HepG2 (cell line): ENCODE measurements around the gene SERPINF2. TPM values are rescaled to one million over a fixed set of nuclear protein-coding genes. Genes with fewer than 3 reads are reported as not detected.
A peak's percentile ranks its signal among the peaks of the same experiment; 100 is the strongest.

Source experiments
- ESRRA ChIP-seq: sonication (generic); formaldehyde crosslinking; IDR thresholded peaks from 2 replicates; pipeline ENCODE4 v1.5.1; 2020; ENCODE audit warnings: mild to moderate bottlenecking, low read depth, missing genetic modification reagents
- KDM1A ChIP-seq: IDR thresholded peaks from 2 replicates; pipeline ENCODE4 v1.6.1; 2016; ENCODE audit warnings: missing compliant biosample characterization
- KLF9 ChIP-seq: IDR thresholded peaks from 2 replicates; pipeline ENCODE4 v1.6.1; 2016; ENCODE audit warnings: low read depth
- MIXL1 ChIP-seq: IDR thresholded peaks from 2 replicates; pipeline ENCODE4 v1.6.1; 2016
- ONECUT2 ChIP-seq: sonication (generic); formaldehyde crosslinking; IDR thresholded peaks from 2 replicates; pipeline ENCODE4 v1.4.0; 2020; ENCODE audit warnings: missing genetic modification reagents
- PHF21A ChIP-seq: sonication (generic); formaldehyde crosslinking; IDR thresholded peaks from 2 replicates; pipeline ENCODE4 v1.5.0; 2020; ENCODE audit warnings: mild to moderate bottlenecking, missing genetic modification reagents
- SOX13 ChIP-seq, 3 experiments: fragments of 450-650 bp in 1 of 3; sonication (generic) in 1 of 3; formaldehyde crosslinking in 1 of 3; IDR thresholded peaks in 2 of 3; conservative IDR thresholded peaks in 1 of 3; 2 replicates each; pipeline versions ENCODE4 v1.5.0 to v1.6.1; 2016 to 2020; ENCODE audit warnings: antibody characterized with exemption in 1 of 3, mild to moderate bottlenecking in 1 of 3, missing compliant biosample characterization in 1 of 3, missing genetic modification reagents in 1 of 3, moderate library complexity in 1 of 3
- TBX2 ChIP-seq: sonication (generic); formaldehyde crosslinking; IDR thresholded peaks from 2 replicates; pipeline ENCODE4 v1.5.0; 2020; ENCODE audit warnings: missing genetic modification reagents, mild to moderate bottlenecking, borderline replicate concordance
- TP53 ChIP-seq: sonication (generic); formaldehyde crosslinking; conservative IDR thresholded peaks from 2 replicates; pipeline ENCODE4 v1.4.0; 2020; ENCODE audit warnings: missing genetic modification reagents
- ZBTB1 ChIP-seq: sonication (generic); formaldehyde crosslinking; IDR thresholded peaks from 2 replicates; pipeline ENCODE4 v1.4.0; 2020; ENCODE audit warnings: missing genetic modification reagents, borderline replicate concordance
- ZC3H13 ChIP-seq: sonication (generic); formaldehyde crosslinking; IDR thresholded peaks from 2 replicates; pipeline ENCODE4 v1.8.1; 2023; ENCODE audit warnings: mild to moderate bottlenecking, missing genetic modification reagents, moderate library complexity
- ZNF101 ChIP-seq: sonication (generic); formaldehyde crosslinking; IDR thresholded peaks from 2 replicates; pipeline ENCODE4 v1.4.0; 2020; ENCODE audit warnings: mild to moderate bottlenecking, low read depth, missing genetic modification reagents, borderline replicate concordance
- ZNF260 ChIP-seq: sonication (generic); formaldehyde crosslinking; IDR thresholded peaks from 2 replicates; pipeline ENCODE4 v1.4.0; 2020; ENCODE audit warnings: missing genetic modification reagents, low read depth, mild to moderate bottlenecking, borderline replicate concordance
- ZNF274 ChIP-seq: sonication (generic); formaldehyde crosslinking; IDR thresholded peaks from 2 replicates; pipeline ENCODE4 v1.5.1; 2020; ENCODE audit warnings: mild to moderate bottlenecking, missing genetic modification reagents
- ZNF556 ChIP-seq: sonication (generic); formaldehyde crosslinking; IDR thresholded peaks from 2 replicates; pipeline ENCODE4 v1.4.0; 2020; ENCODE audit warnings: mild to moderate bottlenecking, missing genetic modification reagents, borderline replicate concordance
- ZNF598 ChIP-seq: sonication (generic); formaldehyde crosslinking; IDR thresholded peaks from 2 replicates; pipeline ENCODE4 v1.5.1; 2020; ENCODE audit warnings: mild to moderate bottlenecking, missing genetic modification reagents, borderline replicate concordance
- ZNF75D ChIP-seq: sonication (generic); formaldehyde crosslinking; IDR thresholded peaks from 2 replicates; pipeline ENCODE4 v1.8.1; 2023; ENCODE audit warnings: missing genetic modification reagents, mild to moderate bottlenecking, borderline replicate concordance
- polyA plus RNA-seq, 8 experiments: library from polyadenylated mRNA; depleted of rRNA in 3 of 8; stranded (reverse) in 7 of 8; unstranded in 1 of 8; fragments of >200 nt; fragmentation: Illumina TruSeq in 4 of 8; extraction: Trizol in 4 of 8; gene quantifications; 2 replicates each; pipeline versions ENCODE4 v1.2.1 to v1.2.3, GENCODE V29; 2011 to 2016; ENCODE audit warnings: low read depth in 4 of 8, missing spikeins in 1 of 8, mixed read lengths in 1 of 8; ENCODE audit not compliant: insufficient read depth in 1 of 8
- total RNA-seq, 5 experiments: library from RNA; depleted of rRNA; stranded (reverse); fragments of >200 nt; fragmentation: Illumina TruSeq; extraction: Trizol; gene quantifications; 2 replicates each; pipeline ENCODE4 v1.2.3, GENCODE V29; 2016; ENCODE audit warnings: low read depth in 1 of 5
- TF ChIP-seq, protein P1 (sequence below): IDR thresholded peaks from 2 replicates; pipeline ENCODE4 v1.4.0; 2020; ENCODE audit warnings: mild to moderate bottlenecking, missing genetic modification reagents
- TF ChIP-seq, protein P2 (sequence below): IDR thresholded peaks from 2 replicates; pipeline ENCODE4 v1.6.1; 2012; ENCODE audit warnings: inconsistent platforms
- TF ChIP-seq, protein P3 (sequence below), 2 experiments: sonication (generic) in 1 of 2; formaldehyde crosslinking in 1 of 2; IDR thresholded peaks; 2 replicates each; pipeline versions ENCODE4 v1.4.0 to v1.6.1; 2018 to 2020; ENCODE audit warnings: missing genetic modification reagents in 2 of 2, borderline replicate concordance in 1 of 2, low read depth in 1 of 2, mild to moderate bottlenecking in 1 of 2, missing biosample characterization in 1 of 2
- TF ChIP-seq, protein P4 (sequence below): IDR thresholded peaks from 2 replicates; pipeline ENCODE4 v1.6.1; 2016; ENCODE audit warnings: mild to moderate bottlenecking, missing biosample characterization, missing genetic modification reagents
- TF ChIP-seq, protein P5 (sequence below): sonication (generic); formaldehyde crosslinking; IDR thresholded peaks from 2 replicates; pipeline ENCODE4 v1.4.0; 2020; ENCODE audit warnings: missing genetic modification reagents, mild to moderate bottlenecking, borderline replicate concordance

The SERPINF2 gene
- total and polyA plus RNA-seq, 2 of the 13 experiments (the other 11 are each of a cell fraction or from before 2014, with no cell fraction given), result 309 to 548 TPM

DNA sequence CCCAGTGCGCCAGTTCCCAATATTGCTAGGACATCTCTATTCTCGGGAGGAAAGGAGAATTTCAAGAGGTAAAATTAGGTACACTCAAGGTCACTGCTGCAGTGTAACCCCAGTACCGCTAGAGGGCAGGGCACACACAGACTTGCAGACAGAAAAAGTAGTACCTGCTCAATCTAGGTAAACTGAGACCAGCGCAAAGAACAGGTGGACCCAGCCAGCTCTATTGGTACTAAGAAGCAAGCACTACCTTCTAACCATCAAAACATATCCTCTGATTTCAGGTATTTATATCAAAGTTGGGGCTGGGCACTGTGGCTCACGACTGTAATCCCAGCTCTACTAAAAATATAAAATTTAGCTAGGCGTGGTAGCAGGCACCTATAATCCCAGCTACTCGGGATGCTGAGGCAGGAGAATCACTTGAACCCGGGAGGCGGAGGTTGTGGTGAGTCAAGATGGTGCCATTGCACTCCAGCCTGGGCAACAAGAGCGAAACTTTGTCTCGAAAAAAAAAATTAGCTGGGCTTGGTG is 21.8 kb upstream of the SERPINF2 start (continued):
- TF ChIP-seq SOX13 (IDR thresholded peaks at IDR 0.05), result no peak
- TF ChIP-seq SOX13 (CRISPR knock-in tag; conservative IDR thresholded peaks at IDR 0.05 in 1 of 2, IDR thresholded peaks at IDR 0.05 in 1 of 2), result no peak
- peak; percentile 56; the same call in 1 of the 2 replicates for TF ChIP-seq PHF21A (CRISPR knock-in tag)
- no peak for TF ChIP-seq KDM1A (CRISPR knock-in tag)
- TF ChIP-seq, protein P1, sequence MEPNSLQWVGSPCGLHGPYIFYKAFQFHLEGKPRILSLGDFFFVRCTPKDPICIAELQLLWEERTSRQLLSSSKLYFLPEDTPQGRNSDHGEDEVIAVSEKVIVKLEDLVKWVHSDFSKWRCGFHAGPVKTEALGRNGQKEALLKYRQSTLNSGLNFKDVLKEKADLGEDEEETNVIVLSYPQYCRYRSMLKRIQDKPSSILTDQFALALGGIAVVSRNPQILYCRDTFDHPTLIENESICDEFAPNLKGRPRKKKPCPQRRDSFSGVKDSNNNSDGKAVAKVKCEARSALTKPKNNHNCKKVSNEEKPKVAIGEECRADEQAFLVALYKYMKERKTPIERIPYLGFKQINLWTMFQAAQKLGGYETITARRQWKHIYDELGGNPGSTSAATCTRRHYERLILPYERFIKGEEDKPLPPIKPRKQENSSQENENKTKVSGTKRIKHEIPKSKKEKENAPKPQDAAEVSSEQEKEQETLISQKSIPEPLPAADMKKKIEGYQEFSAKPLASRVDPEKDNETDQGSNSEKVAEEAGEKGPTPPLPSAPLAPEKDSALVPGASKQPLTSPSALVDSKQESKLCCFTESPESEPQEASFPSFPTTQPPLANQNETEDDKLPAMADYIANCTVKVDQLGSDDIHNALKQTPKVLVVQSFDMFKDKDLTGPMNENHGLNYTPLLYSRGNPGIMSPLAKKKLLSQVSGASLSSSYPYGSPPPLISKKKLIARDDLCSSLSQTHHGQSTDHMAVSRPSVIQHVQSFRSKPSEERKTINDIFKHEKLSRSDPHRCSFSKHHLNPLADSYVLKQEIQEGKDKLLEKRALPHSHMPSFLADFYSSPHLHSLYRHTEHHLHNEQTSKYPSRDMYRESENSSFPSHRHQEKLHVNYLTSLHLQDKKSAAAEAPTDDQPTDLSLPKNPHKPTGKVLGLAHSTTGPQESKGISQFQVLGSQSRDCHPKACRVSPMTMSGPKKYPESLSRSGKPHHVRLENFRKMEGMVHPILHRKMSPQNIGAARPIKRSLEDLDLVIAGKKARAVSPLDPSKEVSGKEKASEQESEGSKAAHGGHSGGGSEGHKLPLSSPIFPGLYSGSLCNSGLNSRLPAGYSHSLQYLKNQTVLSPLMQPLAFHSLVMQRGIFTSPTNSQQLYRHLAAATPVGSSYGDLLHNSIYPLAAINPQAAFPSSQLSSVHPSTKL (CRISPR knock-in tag), result 0 out of 2 replicates have a peak, but pooled peaks have one; percentile 14
- no peak for TF ChIP-seq ZBTB1 (CRISPR knock-in tag)
- TF ChIP-seq, protein P2, sequence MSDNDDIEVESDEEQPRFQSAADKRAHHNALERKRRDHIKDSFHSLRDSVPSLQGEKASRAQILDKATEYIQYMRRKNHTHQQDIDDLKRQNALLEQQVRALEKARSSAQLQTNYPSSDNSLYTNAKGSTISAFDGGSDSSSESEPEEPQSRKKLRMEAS, result no peak; the same call in 1 of the 2 replicates
- no peak for TF ChIP-seq KLF9 (CRISPR knock-in tag)
- TF ChIP-seq, protein P3, sequence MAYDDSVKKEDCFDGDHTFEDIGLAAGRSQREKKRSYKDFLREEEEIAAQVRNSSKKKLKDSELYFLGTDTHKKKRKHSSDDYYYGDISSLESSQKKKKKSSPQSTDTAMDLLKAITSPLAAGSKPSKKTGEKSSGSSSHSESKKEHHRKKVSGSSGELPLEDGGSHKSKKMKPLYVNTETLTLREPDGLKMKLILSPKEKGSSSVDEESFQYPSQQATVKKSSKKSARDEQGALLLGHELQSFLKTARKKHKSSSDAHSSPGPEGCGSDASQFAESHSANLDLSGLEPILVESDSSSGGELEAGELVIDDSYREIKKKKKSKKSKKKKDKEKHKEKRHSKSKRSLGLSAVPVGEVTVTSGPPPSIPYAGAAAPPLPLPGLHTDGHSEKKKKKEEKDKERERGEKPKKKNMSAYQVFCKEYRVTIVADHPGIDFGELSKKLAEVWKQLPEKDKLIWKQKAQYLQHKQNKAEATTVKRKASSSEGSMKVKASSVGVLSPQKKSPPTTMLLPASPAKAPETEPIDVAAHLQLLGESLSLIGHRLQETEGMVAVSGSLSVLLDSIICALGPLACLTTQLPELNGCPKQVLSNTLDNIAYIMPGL (CRISPR knock-in tag; IDR thresholded peaks at IDR 0.05; ENCODE audit: borderline replicate concordance in 1 of 2, low read depth in 1 of 2), result peak; percentile 35 to 55; a peak in 2 of 4 replicates
- TF ChIP-seq ZNF556, result no peak
- no peak for TF ChIP-seq ZNF598 (CRISPR knock-in tag)
- TF ChIP-seq ZC3H13 (CRISPR knock-in tag), result no peak
- TF ChIP-seq, protein P4, sequence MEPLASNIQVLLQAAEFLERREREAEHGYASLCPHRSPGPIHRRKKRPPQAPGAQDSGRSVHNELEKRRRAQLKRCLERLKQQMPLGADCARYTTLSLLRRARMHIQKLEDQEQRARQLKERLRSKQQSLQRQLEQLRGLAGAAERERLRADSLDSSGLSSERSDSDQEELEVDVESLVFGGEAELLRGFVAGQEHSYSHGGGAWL (CRISPR knock-in tag), result no peak
- TF ChIP-seq MIXL1 (CRISPR knock-in tag), result peak; percentile 14; the same call in 1 of the 2 replicates
- TF ChIP-seq, protein P5, sequence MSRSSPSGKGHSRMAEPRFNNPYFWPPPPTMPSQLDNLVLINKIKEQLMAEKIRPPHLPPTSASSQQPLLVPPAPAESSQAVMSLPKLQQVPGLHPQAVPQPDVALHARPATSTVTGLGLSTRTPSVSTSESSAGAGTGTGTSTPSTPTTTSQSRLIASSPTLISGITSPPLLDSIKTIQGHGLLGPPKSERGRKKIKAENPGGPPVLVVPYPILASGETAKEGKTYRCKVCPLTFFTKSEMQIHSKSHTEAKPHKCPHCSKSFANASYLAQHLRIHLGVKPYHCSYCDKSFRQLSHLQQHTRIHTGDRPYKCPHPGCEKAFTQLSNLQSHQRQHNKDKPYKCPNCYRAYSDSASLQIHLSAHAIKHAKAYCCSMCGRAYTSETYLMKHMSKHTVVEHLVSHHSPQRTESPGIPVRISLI, result 0 out of 2 replicates have a peak, but pooled peaks have one; percentile 12
- TF ChIP-seq ESRRA, result 0 out of 2 replicates have a peak, but pooled peaks have one; percentile 36
- no peak for TF ChIP-seq ZNF75D
- no peak for TF ChIP-seq TP53 (CRISPR knock-in tag)
- TF ChIP-seq ONECUT2 (CRISPR knock-in tag), result no peak
- TF ChIP-seq TBX2 (CRISPR knock-in tag), result no peak
- no peak for TF ChIP-seq ZNF101 (CRISPR knock-in tag)
- TF ChIP-seq ZNF274 (CRISPR knock-in tag), result no peak
- no peak for TF ChIP-seq ZNF260
